Adrenal gland (tissue), 12 donors: Measurements from ENCODE around the gene KCNK3. TPM values are rescaled to one million over a fixed set of nuclear protein-coding genes. Genes with fewer than 3 reads are reported as not detected.
A peak's percentile ranks its signal among the peaks of the same experiment; 100 is the strongest.

Experiments used
- DNase-seq, 7 donors: peaks; one replicate each; pipeline ENCODE4 v3.0.0-alpha.2; 2019 to 2020
- H3K27ac ChIP-seq, 5 donors: fragments of 200-600 bp; sonication (generic) in 4 of 5; 1 replicate in 3 of 5; 2 replicates in 2 of 5; pipeline versions ENCODE4 v1.5.1 to v1.8.0; 2016 to 2020; ENCODE audit warnings: mild to moderate bottlenecking in 1 of 5
- H3K27me3 ChIP-seq: fragments of 200-600 bp; 2 replicates; pipeline ENCODE4 v1.8.0; 2021
- H3K36me3 ChIP-seq, 2 donors: fragments of 200-600 bp; replicated peaks in 1 of 2; 1 replicate in 1 of 2; 2 replicates in 1 of 2; pipeline versions ENCODE4 v1.5.1 to v1.8.0; 2018 to 2022
- H3K4me1 ChIP-seq, 2 donors: fragments of 200-600 bp; replicated peaks in 1 of 2; 1 replicate in 1 of 2; 2 replicates in 1 of 2; pipeline versions ENCODE4 v1.5.1 to v1.8.0; 2018 to 2021
- H3K4me3 ChIP-seq, 4 donors: fragments of 200-600 bp; sonication (generic) in 3 of 4; one replicate each; pipeline ENCODE4 v1.5.1; 2016 to 2018
- H3K9me3 ChIP-seq, 3 donors: fragments of 200-600 bp; sonication (generic) in 1 of 3; replicated peaks in 1 of 3; 1 replicate in 2 of 3; 2 replicates in 1 of 3; pipeline versions ENCODE4 v1.5.1 to v1.8.0; 2016 to 2021
- CTCF ChIP-seq, 6 experiments: fragments of 450-650 bp in 4 of 6; fragments of 200-600 bp in 2 of 6; sonication (generic) in 1 of 6; IDR thresholded peaks; 1 replicate in 5 of 6; 2 replicates in 1 of 6; pipeline versions ENCODE4 v1.5.1 to v1.8.0; 2016 to 2021; ENCODE audit warnings: antibody characterized with exemption in 6 of 6, mild to moderate bottlenecking in 2 of 6, moderate library complexity in 1 of 6
- POLR2A ChIP-seq, 2 donors: fragments of 450-650 bp; IDR thresholded peaks; one replicate each; pipeline ENCODE4 v1.6.1; 2017; ENCODE audit warnings: antibody characterized with exemption in 2 of 2, mild to moderate bottlenecking in 2 of 2, moderate library complexity in 1 of 2
- WGBS, 4 donors: extraction: QIAGEN DNeasy Blood & Tissue Kit in 2 of 4; methylation state at CpG; one replicate each; pipeline versions ENCODE4 v1.1.5 to v1.1.7; 2013 to 2017; 5-methylcytosine and 5-hydroxymethylcytosine counted together
- intact Hi-C, 2 donors: fragments of 100-400 bp; cut with DNase I; formaldehyde crosslinking; loops; one replicate each; pipeline versions ENCODE4 v1.14.1 to v1.15.0; 2022 to 2023
- polyA plus RNA-seq, 3 donors: library from polyadenylated mRNA; stranded (reverse); fragments of 200-250 nt in 2 of 3; fragments of 350-450 nt in 1 of 3; fragmentation: Illumina TruSeq in 1 of 3; extraction: RNeasy Lipid Tissue Mini Kit (QIAGEN cat#74804) in 1 of 3; gene quantifications; one replicate each; pipeline ENCODE4 v1.2.3, GENCODE V29; 2013 to 2014
- total RNA-seq, 9 donors: library from RNA; depleted of rRNA in 4 of 9; stranded (reverse); fragments of >200 nt in 4 of 9; fragments of 120-200 nt in 1 of 9; fragmentation: NEBNext Ultra II Directional in 1 of 9; extraction: Animal tissue kit (Norgen Biotek cat#: 25700) in 1 of 9; gene quantifications; one replicate each; pipeline versions ENCODE4 v1.1.0 to v1.2.4, GENCODE V29; 2013 to 2023
- donor health status: healthy with polysubstance abuse.
- donor health status: Bipolar disorder and iron deficiency.
- donor health status: DM: yes; HTN: yes; CAD: no.
- donor health status: DM: no; HTN: no; CAD: no.
- donor health status: DM: no; HTN: no; CAD: no.
- donor health status: DM: yes; HTN: yes; CAD: no.

Gene KCNK3
- total and polyA plus RNA-seq, 12 donors: 69.6 to 595 (median 382) TPM

DNA sequence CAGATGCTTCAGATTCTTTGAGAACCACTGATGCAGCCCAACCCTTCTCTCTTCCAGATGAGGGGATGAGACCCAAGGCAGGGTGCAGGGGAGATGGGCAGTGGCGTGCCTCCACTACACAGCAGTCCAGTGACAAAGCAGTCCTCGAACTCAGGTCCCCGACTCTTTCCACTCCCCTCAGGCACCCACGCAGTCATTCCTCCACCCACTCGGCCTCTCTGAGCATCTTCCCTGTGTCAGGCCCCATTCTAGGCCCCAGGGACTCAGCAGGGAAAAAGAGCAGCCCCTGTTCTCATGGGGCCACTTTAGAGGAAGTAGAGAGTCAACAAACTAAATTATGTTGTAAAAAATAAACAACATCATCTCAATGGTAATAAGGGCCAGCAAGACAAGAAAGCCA lies 15.2 kb downstream of the KCNK3 start:
- Histone ChIP-seq H3K27me3 (no peaks in the 10 kb centered on the region), H3K9me3 (no peaks in the 10 kb centered on the region), H3K27ac (peak overlapping the region; percentile 50 to 98 (median 81)), H3K4me1 (peaks cover 80 to 100% of the 10 kb centered on the region in 2 donors), H3K4me3 (no peak overlapping the region), H3K36me3 (peaks cover 0 to 5% of the 10 kb centered on the region in 2 donors)
- peak in 1 of 7 donors; percentile 11 for DNase-seq
- intact Hi-C loops: no loop called here
- WGBS, 4 donors: 64 to 77% (median 72%) methylated on average over 2 to 5 of the region's 5 CpGs
- TF ChIP-seq POLR2A (IDR thresholded peaks at IDR 0.05): no peak
- no peak for TF ChIP-seq CTCF (IDR thresholded peaks at IDR 0.05)

DNA sequence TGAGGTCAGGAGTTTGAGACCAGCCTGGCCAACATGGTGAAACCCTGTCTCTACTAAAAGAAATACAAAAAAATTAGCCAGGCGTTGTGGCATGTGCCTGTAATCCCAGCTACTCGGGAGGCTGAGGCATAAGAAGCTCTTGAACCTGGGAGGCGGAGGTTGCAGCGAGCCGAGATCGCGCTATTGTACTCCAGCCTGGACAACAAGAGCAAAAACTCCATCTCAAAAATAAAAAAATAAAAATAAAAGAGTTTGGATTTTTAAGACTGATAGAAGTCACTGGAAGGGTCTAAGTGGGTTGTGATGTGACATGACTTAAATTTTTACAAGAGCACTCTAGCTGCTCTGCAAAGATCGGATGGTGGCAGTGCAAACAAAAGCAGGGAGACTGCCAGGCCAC lies 15.9 kb downstream of the KCNK3 start:
- peak in 1 of 7 donors; percentile 13 for DNase-seq
- peaks cover 84 to 100% of the 10 kb centered on the region in 2 donors for H3K4me1 ChIP-seq

GRCh38 chr2:26709323-26710110 lies 17.0 kb downstream of the KCNK3 start:
- H3K4me1 ChIP-seq: peaks cover 80 to 100% of the 10 kb centered on the region in 2 donors
- H3K36me3 ChIP-seq: no peaks in the 10 kb centered on the region
- peak overlapping the region; percentile 68 to 98 (median 79) for H3K27ac ChIP-seq
- 53 to 58% (median 55%) methylated on average over 19 of the region's 19 CpGs for WGBS, 4 donors
- H3K27me3 ChIP-seq: no peaks in the 10 kb centered on the region
- no peaks in the 10 kb centered on the region for H3K9me3 ChIP-seq
- intact Hi-C loops: no loop called here
- DNase-seq: peak in 3 of 7 donors; percentile 34 to 69 (median 53)
- H3K4me3 ChIP-seq: no peak overlapping the region
- no peak for TF ChIP-seq POLR2A (IDR thresholded peaks at IDR 0.05)
- no peak for TF ChIP-seq CTCF (IDR thresholded peaks at IDR 0.05)

More for the DNA sequence above, 15.9 kb downstream of the KCNK3 start:
- H3K27me3 ChIP-seq: no peaks in the 10 kb centered on the region
- no peak overlapping the region for H3K4me3 ChIP-seq
- 90 to 94% (median 93%) methylated on average over 8 of the region's 8 CpGs for WGBS, 4 donors
- no peak for TF ChIP-seq POLR2A (IDR thresholded peaks at IDR 0.05)
- no peak for TF ChIP-seq CTCF (IDR thresholded peaks at IDR 0.05)
- H3K27ac ChIP-seq: peak overlapping the region; percentile 50 to 98 (median 81)
- H3K36me3 ChIP-seq: peaks cover 0 to 3% of the 10 kb centered on the region in 2 donors
- intact Hi-C loops: no loop called here
- no peaks in the 10 kb centered on the region for H3K9me3 ChIP-seq

GRCh38 chr2:26710145-26710544 lies 17.6 kb downstream of the KCNK3 start:
- peaks cover 78 to 100% of the 10 kb centered on the region in 2 donors for H3K4me1 ChIP-seq
- H3K27ac ChIP-seq: peak overlapping the region; percentile 68 to 98 (median 79)
- 27 to 60% (median 55%) methylated on average over 3 to 9 of the region's 9 CpGs for WGBS, 4 donors

More at GRCh38 chr2:26710145-26710544, 17.6 kb downstream of the KCNK3 start:
- Histone ChIP-seq H3K27me3 (no peaks in the 10 kb centered on the region), H3K4me3 (no peak overlapping the region), H3K9me3 (no peaks in the 10 kb centered on the region), H3K36me3 (no peaks in the 10 kb centered on the region)
- TF ChIP-seq POLR2A (IDR thresholded peaks at IDR 0.05) (no peak), CTCF (IDR thresholded peaks at IDR 0.05) (no peak)
- no peak for DNase-seq
- intact Hi-C loops: no loop called here
